ENCODE data around the gene NPAS1.

DNA sequence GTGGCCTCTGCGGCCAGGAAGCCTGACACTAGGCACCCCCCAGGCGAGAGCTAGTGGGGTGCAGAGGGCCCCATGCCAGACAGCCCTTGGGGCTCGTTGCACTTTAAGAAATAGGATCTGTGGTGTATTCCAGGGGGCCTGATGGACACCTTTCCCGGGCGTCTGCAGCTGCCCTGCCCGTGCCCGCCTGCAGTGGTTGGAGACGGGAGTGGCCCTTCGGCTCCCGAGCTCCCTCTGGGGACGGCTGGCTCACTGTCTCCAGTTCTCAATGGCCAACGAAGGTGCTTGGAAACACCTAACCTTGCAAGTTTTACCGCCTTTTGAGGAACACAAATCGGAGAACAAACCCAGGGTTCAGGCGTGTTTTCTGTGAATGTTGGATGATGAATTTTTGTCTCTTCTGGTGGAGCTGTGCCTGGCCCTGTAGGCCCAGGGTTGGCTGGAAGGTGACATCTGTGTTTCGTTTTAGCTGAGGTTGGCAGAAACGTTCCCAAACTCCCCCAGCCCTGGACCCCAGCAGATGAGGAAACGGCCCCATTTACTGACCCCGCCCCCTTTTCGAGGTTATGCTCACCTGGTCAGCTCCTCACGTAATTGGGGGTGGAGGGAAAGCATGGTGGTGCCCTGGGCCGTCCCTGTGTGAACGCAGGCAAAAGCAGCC lies 17.4 kb upstream of the NPAS1 start:
- TF ChIP-seq POLR2A (IDR thresholded peaks at IDR 0.05) = no peak
- peak in 4 of 6 experiments; percentile 12 to 61 (median 55) for TF ChIP-seq CTCF (IDR thresholded peaks at IDR 0.05)

Measured in Peyer's patch (tissue), 4 donors.